Panc1 (cell line): ENCODE results near the gene FAM53B. TPM values are rescaled to one million over a fixed set of nuclear protein-coding genes. Genes with fewer than 3 reads are reported as not detected.
A peak's percentile ranks its signal among the peaks of the same experiment; 100 is the strongest.

Experiments used
- ATAC-seq: fragments of 200-7000 bp; cut with Tn5 transposase; 2 replicates; pipeline ENCODE4 v1.9.1; 2020; ENCODE audit warnings: mild to moderate bottlenecking, moderate library complexity
- BruUV-seq: library from RNA; stranded (reverse); fragments of 400-500 nt; replicated peaks from 2 replicates; lab custom pipeline; 2021; lab: Mats Ljungman, UMichigan
- CTCF ChIA-PET: fragments of 300-600 bp; sonication (Branson Sonifier 250); formaldehyde crosslinking; loops from one replicate; lab custom pipeline; 2022; ENCODE audit warnings: antibody characterized with exemption; lab: Charles Lee
- POLR2A ChIA-PET: fragments of 300-600 bp; sonication (Branson Sonifier 250); formaldehyde crosslinking; loops from one replicate; lab custom pipeline; 2022; ENCODE audit warnings: antibody characterized with exemption; lab: Charles Lee
- DNase-seq: peaks from one replicate; pipeline ENCODE4 v3.0.0-alpha.2; 2010; ENCODE audit warnings: low read depth, low spot score
- H3K27ac ChIP-seq: 2 replicates; pipeline ENCODE4 v1.5.1; 2011; ENCODE audit warnings: mild to moderate bottlenecking, low read length, inconsistent platforms
- H3K27me3 ChIP-seq: fragments of 200-500 bp; sonication (Bioruptor generic); 2 replicates; pipeline ENCODE4 v1.6.0; 2014; ENCODE audit warnings: low read length, inconsistent platforms; ENCODE audit not compliant: control insufficient read depth, insufficient read depth
- H3K36me3 ChIP-seq: fragments of 200-500 bp; sonication (Bioruptor generic); 2 replicates; pipeline ENCODE4 v1.5.1; 2014; ENCODE audit warnings: inconsistent platforms, mild to moderate bottlenecking, low read length, moderate library complexity; ENCODE audit not compliant: control insufficient read depth, insufficient read depth
- H3K4me1 ChIP-seq: 2 replicates; pipeline ENCODE4 v1.5.1; 2011; ENCODE audit warnings: inconsistent platforms, mild to moderate bottlenecking, low read length, moderate library complexity; ENCODE audit not compliant: control insufficient read depth, insufficient read depth
- H3K4me3 ChIP-seq, 2 experiments: 2 replicates each; pipeline ENCODE4 v1.5.1; 2011 to 2012; ENCODE audit warnings: low read depth in 2 of 2, low read length in 2 of 2, mild to moderate bottlenecking in 2 of 2, inconsistent platforms in 1 of 2, moderate library complexity in 1 of 2
- H3K9me3 ChIP-seq: fragments of 200-500 bp; sonication (Bioruptor generic); 2 replicates; pipeline ENCODE4 v1.5.1; 2014; ENCODE audit warnings: low read depth, mild to moderate bottlenecking, inconsistent platforms, low read length, moderate library complexity; ENCODE audit not compliant: control insufficient read depth, insufficient read depth
- POLR2AphosphoS5 ChIP-seq: IDR thresholded peaks from 2 replicates; pipeline ENCODE4 v1.6.1; 2012; ENCODE audit warnings: mild to moderate bottlenecking, low read depth, low read length, moderate library complexity
- SIN3A ChIP-seq: IDR thresholded peaks from 2 replicates; pipeline ENCODE4 v1.6.1; 2012; ENCODE audit warnings: low read depth, mild to moderate bottlenecking, low read length, moderate library complexity, borderline replicate concordance; ENCODE audit not compliant: insufficient read depth
- TCF7L2 ChIP-seq: IDR thresholded peaks from 2 replicates; pipeline ENCODE4 v1.6.1; 2011; ENCODE audit warnings: mild to moderate bottlenecking, low read depth, low read length, inconsistent platforms
- in situ Hi-C: cut with HindIII; loops from 2 replicates; pipeline ENCODE4 v1.10.0; 2016; ENCODE audit warnings: low sequenced_read_pairs, low pct_unique_long_range_greater_than_20kb
- intact Hi-C: fragments of 100-400 bp; cut with micrococcal nuclease; formaldehyde crosslinking; loops from one replicate; pipeline ENCODE4 v1.10.0; 2022; ENCODE audit not compliant: unreplicated experiment
- total RNA-seq: library from RNA; stranded (reverse); gene quantifications from one replicate; pipeline ENCODE4 v1.2.1, GENCODE V29; 2021; ENCODE audit not compliant: unreplicated experiment
- TF ChIP-seq, protein P1 (sequence below), 2 experiments: IDR thresholded peaks; 2 replicates each; pipeline ENCODE4 v1.6.1; 2011 to 2012; ENCODE audit warnings: low read depth in 2 of 2, control low read depth in 1 of 2, low read length in 1 of 2, mild to moderate bottlenecking in 1 of 2, moderate library complexity in 1 of 2; ENCODE audit not compliant: insufficient read depth in 1 of 2
- TF ChIP-seq, protein P2 (sequence below): fragments of 450-650 bp; IDR thresholded peaks from 2 replicates; pipeline ENCODE4 v1.5.1; 2017; ENCODE audit warnings: mild to moderate bottlenecking

FAM53B gene
- total RNA-seq, 1 experiment from 2014 or later: 42.5 TPM

DNA sequence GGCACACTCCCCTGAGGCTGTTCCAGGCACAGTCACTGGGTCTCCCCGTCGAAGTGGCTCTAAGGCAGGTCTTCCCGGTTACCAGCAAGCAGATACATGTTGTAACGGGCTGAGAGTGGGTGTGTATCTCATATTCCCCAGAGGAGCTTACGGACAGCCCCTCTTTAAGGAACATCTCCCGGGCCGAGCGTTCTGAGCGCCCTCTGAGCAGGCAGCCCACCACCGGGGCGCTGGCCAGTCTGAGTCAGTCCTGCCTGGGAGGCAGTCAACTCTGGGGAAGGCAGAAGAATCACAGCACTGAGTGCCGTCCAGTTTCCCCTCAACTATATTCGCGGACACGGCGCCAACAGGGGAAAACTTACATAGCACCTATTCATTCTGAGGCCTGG lies 165.2 kb downstream of the FAM53B start:
- H3K4me1 ChIP-seq: no peaks in the 10 kb centered on the region
- ATAC-seq (no peak; the same call in 1 of the 2 replicates), DNase-seq (no peak)
- no peaks in the 10 kb centered on the region for H3K9me3 ChIP-seq
- in situ Hi-C loops: no loop called here
- ChIA-PET CTCF (no interaction called here), POLR2A (interaction anchor here (0.6 kb wide), 1 partner anchor 28 kb away, joined by 4 read pairs; no protein-coding TSS in a partner anchor)
- no TSS peak for BruUV-seq
- TF ChIP-seq TCF7L2: no peak
- TF ChIP-seq SIN3A: no peak
- no peak overlapping the region for H3K4me3 ChIP-seq
- no peaks in the 10 kb centered on the region for H3K36me3 ChIP-seq
- no peak overlapping the region for H3K27ac ChIP-seq
- intact Hi-C loops: no loop called here
- H3K27me3 ChIP-seq: no peaks in the 10 kb centered on the region

GRCh38 chr10:124578231-124579010 lies 165.8 kb downstream of the FAM53B start:
- BruUV-seq: no TSS peak

More at GRCh38 chr10:124578231-124579010, 165.8 kb downstream of the FAM53B start:
- CTCF ChIA-PET: no interaction called here
- in situ Hi-C loops: no loop called here
- peak; percentile 26 for ATAC-seq
- Histone ChIP-seq H3K4me1 (no peaks in the 10 kb centered on the region), H3K27ac (no peak overlapping the region), H3K4me3 (no peak overlapping the region), H3K36me3 (no peaks in the 10 kb centered on the region), H3K9me3 (no peaks in the 10 kb centered on the region), H3K27me3 (no peaks in the 10 kb centered on the region)
- TF ChIP-seq TCF7L2: no peak
- no peak for TF ChIP-seq POLR2AphosphoS5
- TF ChIP-seq, protein P1, sequence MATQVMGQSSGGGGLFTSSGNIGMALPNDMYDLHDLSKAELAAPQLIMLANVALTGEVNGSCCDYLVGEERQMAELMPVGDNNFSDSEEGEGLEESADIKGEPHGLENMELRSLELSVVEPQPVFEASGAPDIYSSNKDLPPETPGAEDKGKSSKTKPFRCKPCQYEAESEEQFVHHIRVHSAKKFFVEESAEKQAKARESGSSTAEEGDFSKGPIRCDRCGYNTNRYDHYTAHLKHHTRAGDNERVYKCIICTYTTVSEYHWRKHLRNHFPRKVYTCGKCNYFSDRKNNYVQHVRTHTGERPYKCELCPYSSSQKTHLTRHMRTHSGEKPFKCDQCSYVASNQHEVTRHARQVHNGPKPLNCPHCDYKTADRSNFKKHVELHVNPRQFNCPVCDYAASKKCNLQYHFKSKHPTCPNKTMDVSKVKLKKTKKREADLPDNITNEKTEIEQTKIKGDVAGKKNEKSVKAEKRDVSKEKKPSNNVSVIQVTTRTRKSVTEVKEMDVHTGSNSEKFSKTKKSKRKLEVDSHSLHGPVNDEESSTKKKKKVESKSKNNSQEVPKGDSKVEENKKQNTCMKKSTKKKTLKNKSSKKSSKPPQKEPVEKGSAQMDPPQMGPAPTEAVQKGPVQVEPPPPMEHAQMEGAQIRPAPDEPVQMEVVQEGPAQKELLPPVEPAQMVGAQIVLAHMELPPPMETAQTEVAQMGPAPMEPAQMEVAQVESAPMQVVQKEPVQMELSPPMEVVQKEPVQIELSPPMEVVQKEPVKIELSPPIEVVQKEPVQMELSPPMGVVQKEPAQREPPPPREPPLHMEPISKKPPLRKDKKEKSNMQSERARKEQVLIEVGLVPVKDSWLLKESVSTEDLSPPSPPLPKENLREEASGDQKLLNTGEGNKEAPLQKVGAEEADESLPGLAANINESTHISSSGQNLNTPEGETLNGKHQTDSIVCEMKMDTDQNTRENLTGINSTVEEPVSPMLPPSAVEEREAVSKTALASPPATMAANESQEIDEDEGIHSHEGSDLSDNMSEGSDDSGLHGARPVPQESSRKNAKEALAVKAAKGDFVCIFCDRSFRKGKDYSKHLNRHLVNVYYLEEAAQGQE (IDR thresholded peaks at IDR 0.05; ENCODE audit: insufficient read depth in 1 of 2, low read depth in 2 of 2, low read length in 1 of 2): no peak
- TF ChIP-seq SIN3A: no peak
- TF ChIP-seq, protein P2, sequence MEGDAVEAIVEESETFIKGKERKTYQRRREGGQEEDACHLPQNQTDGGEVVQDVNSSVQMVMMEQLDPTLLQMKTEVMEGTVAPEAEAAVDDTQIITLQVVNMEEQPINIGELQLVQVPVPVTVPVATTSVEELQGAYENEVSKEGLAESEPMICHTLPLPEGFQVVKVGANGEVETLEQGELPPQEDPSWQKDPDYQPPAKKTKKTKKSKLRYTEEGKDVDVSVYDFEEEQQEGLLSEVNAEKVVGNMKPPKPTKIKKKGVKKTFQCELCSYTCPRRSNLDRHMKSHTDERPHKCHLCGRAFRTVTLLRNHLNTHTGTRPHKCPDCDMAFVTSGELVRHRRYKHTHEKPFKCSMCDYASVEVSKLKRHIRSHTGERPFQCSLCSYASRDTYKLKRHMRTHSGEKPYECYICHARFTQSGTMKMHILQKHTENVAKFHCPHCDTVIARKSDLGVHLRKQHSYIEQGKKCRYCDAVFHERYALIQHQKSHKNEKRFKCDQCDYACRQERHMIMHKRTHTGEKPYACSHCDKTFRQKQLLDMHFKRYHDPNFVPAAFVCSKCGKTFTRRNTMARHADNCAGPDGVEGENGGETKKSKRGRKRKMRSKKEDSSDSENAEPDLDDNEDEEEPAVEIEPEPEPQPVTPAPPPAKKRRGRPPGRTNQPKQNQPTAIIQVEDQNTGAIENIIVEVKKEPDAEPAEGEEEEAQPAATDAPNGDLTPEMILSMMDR: no peak
- no peak for DNase-seq
- intact Hi-C loops: no loop called here
- POLR2A ChIA-PET: interaction anchor here (0.6 kb wide), 1 partner anchor 28 kb away, joined by 4 read pairs; no protein-coding TSS in a partner anchor
